Astrocyte of the spinal cord (primary cell): ENCODE measurements around the gene BNC2.

Experiments
- DNase-seq: peaks from one replicate; pipeline ENCODE4 v3.0.0; 2011; ENCODE audit warnings: low read depth, low spot score
- H3K4me3 ChIP-seq: 2 replicates; pipeline ENCODE4 v1.5.1; 2011; ENCODE audit warnings: low read depth, mild to moderate bottlenecking, low read length, moderate library complexity
- in situ Hi-C: cut with HindIII; loops from 2 replicates; pipeline ENCODE4 v1.10.0; 2017; ENCODE audit warnings: low sequenced_read_pairs
- TF ChIP-seq, protein P1 (sequence below): IDR thresholded peaks from 2 replicates; pipeline ENCODE4 v1.5.1; 2012; ENCODE audit warnings: low read depth, mild to moderate bottlenecking, low read length, inconsistent platforms

Gene BNC2

DNA sequence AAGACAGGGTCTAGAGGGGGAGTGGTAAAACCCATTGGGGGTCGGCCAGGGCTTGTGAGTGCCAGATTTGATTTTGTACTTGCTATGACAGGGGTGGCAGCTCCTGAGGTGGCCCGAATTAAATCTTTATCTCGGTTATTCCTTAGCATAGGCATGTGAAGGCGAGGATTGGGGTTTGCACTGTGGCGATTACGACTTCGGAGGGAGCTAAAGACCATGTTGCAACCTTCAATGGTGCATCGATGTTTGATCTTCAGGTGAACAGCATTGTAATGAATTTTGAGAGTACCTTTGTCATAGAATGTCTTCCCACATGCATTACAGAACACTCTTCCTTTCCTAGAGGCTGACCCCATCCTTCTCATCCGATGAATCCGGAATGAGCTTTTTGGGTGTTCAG lies 433.9 kb downstream of the BNC2 start:
- DNase-seq, result no peak
- in situ Hi-C loops, result no loop called here
- TF ChIP-seq, protein P1, sequence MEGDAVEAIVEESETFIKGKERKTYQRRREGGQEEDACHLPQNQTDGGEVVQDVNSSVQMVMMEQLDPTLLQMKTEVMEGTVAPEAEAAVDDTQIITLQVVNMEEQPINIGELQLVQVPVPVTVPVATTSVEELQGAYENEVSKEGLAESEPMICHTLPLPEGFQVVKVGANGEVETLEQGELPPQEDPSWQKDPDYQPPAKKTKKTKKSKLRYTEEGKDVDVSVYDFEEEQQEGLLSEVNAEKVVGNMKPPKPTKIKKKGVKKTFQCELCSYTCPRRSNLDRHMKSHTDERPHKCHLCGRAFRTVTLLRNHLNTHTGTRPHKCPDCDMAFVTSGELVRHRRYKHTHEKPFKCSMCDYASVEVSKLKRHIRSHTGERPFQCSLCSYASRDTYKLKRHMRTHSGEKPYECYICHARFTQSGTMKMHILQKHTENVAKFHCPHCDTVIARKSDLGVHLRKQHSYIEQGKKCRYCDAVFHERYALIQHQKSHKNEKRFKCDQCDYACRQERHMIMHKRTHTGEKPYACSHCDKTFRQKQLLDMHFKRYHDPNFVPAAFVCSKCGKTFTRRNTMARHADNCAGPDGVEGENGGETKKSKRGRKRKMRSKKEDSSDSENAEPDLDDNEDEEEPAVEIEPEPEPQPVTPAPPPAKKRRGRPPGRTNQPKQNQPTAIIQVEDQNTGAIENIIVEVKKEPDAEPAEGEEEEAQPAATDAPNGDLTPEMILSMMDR, result no peak
- no peak overlapping the region for H3K4me3 ChIP-seq

DNA sequence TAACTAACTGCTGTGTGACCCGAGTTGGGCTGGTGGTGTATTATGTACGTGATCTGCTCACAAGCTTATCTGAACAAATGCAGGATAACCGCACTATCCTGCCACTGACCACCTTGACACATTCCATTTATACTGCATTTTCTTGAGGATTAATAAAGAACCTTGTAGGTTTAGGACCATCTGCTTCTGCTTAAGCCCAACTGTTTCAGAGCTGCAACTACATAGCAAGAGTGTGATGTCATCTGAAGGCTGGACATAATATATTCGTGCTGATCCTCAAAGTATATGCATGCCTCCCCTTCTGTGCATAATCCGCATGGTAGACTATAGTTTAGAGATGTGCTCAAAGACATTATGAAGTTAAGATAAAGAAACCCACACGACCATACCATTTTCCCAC lies 435.9 kb downstream of the BNC2 start:
- no peak overlapping the region for H3K4me3 ChIP-seq
- TF ChIP-seq, protein P1, result no peak
- peak; percentile 62 for DNase-seq
- in situ Hi-C loops, result no loop called here

DNA sequence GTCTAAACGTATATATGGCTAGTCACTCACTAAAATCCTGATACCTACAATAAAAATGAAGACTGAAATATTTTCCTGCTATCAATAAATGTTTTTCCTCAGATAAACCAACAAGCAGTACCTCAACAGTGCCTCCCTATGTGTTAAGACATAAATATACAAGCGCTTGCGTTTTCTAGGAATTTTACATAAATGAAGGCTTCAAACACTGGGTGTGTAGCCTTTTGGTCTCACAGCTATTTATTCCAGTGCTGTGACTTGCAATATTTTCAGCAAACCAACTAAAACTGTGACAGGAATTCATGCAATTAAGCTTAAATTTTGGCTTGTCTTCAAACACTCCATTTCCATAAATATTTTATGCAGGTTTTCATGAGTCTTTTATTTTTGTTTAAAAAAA lies 437.0 kb downstream of the BNC2 start:
- no peak for DNase-seq
- in situ Hi-C loops, result no loop called here
- H3K4me3 ChIP-seq, result no peak overlapping the region
- TF ChIP-seq, protein P1, result no peak

DNA sequence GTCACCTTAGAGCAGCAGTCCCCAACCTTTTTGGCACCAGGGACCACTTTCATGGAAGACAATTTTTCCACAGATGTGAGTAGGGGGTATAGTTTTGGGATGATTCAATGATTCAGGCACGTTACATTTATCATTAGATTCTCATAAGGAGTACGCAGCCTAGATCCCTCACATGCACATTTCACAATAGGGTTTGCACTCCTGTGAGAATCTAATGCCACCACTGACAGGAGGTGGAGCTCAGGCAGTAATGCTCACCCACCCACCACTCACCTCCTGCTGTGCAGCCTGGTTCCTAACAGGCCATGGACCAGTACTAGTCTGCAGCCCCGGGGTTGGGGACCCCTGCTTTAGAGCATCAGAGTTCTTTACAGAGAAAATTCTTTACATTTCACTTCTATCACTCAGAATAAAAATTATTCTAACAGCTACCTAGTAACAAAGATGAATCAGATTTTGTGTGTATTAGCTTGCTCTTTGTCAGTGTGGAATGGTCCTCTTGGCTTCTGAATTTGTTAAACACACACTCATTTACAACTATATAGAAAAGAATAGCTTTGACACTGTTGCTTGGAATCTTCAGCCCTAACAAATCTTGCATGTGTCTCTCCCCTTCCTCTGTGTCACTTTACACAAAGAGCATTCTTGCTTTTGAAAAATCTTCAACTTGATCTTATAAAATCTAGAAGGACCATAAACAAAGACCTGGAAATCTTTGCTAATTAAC lies 438.6 kb downstream of the BNC2 start:
- TF ChIP-seq, protein P1, result no peak
- no peak for DNase-seq
- in situ Hi-C loops, result no loop called here
- no peak overlapping the region for H3K4me3 ChIP-seq

DNA sequence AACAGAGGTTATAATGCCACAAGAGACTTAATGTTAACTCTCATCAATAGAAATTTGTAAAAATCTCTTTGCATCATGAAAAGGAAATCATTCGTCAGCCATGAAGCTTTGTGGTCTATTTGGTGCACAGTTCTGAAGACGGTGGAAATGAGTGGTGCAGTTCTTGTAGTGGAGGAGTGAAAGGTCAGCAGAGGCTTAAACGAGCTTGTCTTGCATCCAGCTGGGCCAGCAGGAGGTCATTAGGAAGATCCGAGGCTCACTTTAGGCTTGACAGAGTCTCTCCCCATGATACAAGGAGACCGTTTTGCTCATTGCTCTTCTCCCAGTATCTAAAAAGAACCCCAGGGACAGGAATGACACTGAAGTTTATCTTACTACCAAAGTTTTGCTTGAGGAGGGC lies 440.8 kb downstream of the BNC2 start:
- TF ChIP-seq, protein P1, result no peak
- no peak overlapping the region for H3K4me3 ChIP-seq
- in situ Hi-C loops, result no loop called here
- DNase-seq, result peak; percentile 43

DNA sequence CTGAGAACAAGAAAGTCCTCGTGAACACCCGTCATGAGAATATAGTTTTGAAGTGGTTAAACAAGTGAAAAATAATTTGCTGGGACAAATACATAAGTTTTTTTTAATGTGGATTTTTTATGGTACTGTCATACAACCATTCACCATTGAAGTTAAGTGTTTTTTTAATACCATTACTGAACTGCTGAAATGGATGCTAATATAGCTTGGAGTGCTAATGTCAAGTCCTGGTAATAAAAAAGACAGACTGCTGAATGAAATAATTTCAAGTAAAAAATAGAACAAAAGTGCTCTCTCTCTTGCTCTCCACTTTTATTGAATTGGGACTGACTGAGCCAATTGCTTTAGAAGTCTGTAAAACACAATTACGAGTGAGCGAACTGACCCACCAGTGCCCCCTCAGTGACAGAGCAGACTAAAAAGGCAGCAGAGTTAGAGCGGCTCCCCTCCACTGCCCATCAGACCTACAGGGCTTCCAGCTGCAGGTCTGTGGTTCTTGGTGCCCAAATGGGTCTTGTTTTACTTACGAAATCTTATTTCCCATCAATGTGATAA lies 442.5 kb downstream of the BNC2 start:
- in situ Hi-C loops, result no loop called here
- TF ChIP-seq, protein P1, result no peak
- no peak for DNase-seq
- no peak overlapping the region for H3K4me3 ChIP-seq
